Measurements from ENCODE around the gene SGTB. TPM values are rescaled to one million over a fixed set of nuclear protein-coding genes. Genes with fewer than 3 reads are reported as not detected.

Gene SGTB
- polyA plus RNA-seq, 1 donor (not counting 4 experiments of a cell fraction or from before 2014, with no cell fraction given) = 10.4 TPM

DNA sequence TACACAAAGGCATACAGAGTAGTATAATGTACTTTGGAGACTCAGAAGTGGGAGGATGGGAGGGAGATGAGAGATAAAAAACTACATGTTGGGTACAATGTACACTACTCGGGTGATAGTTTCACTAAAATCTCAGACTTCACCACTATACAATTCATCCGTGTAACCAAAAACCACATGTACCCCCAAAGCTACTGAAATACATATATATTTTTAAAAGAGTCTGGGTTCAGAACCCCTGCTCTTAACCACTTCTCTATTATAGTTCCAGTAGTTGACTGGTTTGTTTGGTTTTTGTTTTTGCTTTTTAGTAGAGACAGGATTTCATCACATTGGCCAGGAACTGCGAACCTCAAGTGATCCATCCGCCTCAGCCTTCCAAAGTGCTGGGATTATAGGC, 22.6 kb downstream of the SGTB start:
- no peak overlapping the region for H2AFZ ChIP-seq (ENCODE audit: control insufficient read depth, low read length)
- H3K4me1 ChIP-seq (ENCODE audit: control insufficient read depth, extremely low read depth, insufficient read depth, low read length) = no peaks in the 10 kb centered on the region
- H3K9ac ChIP-seq (ENCODE audit: control insufficient read depth, extremely low read depth, insufficient read depth, low read length) = no peak overlapping the region
- no peak overlapping the region for H3K4me3 ChIP-seq (ENCODE audit: control insufficient read depth in 2 of 3, extremely low read depth in 1 of 3, insufficient read depth in 2 of 3, low read depth in 1 of 3, low read length in 3 of 3)
- FAIRE-seq = no peak
- no peak overlapping the region for H3K27ac ChIP-seq (ENCODE audit: control insufficient read depth, insufficient read depth, low read length)
- H3K27me3 ChIP-seq (ENCODE audit: control insufficient read depth, extremely low read depth, insufficient read depth, low read length) = no peaks in the 10 kb centered on the region
- H3K4me2 ChIP-seq (ENCODE audit: control insufficient read depth, extremely low read depth, insufficient read depth, low read depth, low read length) = no peak overlapping the region
- TF ChIP-seq EZH2 (IDR thresholded peaks at IDR 0.05; ENCODE audit: low read length) = no peak
- TF ChIP-seq, protein P1, sequence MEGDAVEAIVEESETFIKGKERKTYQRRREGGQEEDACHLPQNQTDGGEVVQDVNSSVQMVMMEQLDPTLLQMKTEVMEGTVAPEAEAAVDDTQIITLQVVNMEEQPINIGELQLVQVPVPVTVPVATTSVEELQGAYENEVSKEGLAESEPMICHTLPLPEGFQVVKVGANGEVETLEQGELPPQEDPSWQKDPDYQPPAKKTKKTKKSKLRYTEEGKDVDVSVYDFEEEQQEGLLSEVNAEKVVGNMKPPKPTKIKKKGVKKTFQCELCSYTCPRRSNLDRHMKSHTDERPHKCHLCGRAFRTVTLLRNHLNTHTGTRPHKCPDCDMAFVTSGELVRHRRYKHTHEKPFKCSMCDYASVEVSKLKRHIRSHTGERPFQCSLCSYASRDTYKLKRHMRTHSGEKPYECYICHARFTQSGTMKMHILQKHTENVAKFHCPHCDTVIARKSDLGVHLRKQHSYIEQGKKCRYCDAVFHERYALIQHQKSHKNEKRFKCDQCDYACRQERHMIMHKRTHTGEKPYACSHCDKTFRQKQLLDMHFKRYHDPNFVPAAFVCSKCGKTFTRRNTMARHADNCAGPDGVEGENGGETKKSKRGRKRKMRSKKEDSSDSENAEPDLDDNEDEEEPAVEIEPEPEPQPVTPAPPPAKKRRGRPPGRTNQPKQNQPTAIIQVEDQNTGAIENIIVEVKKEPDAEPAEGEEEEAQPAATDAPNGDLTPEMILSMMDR (optimal IDR thresholded peaks at IDR 0.05 in 1 of 3, IDR thresholded peaks at IDR 0.05 in 1 of 3, conservative IDR thresholded peaks at IDR 0.05 in 1 of 3; ENCODE audit: extremely low read depth in 1 of 3, insufficient read depth in 2 of 3, low read length in 3 of 3) = no peak
- H3K79me2 ChIP-seq (ENCODE audit: control insufficient read depth, insufficient read depth, low read length) = no peaks in the 10 kb centered on the region
- H3K9me3 ChIP-seq (ENCODE audit: control insufficient read depth, low read depth, low read length) = no peaks in the 10 kb centered on the region
- dilution Hi-C loops (cut with MboI; ENCODE audit: extremely low pct_ligation_motif_present, low sequenced_read_pairs) = no loop called here
- H3K9me1 ChIP-seq (ENCODE audit: control insufficient read depth, extremely low read depth, insufficient read depth, low read length) = no peaks in the 10 kb centered on the region
- peaks cover 0 to 1% of the 10 kb centered on the region in 2 experiments for H3K36me3 ChIP-seq (ENCODE audit: control insufficient read depth in 2 of 2, extremely low read depth in 1 of 2, insufficient read depth in 2 of 2, low read length in 2 of 2)
- DNase-seq (ENCODE audit: low read depth, low spot score) = no peak
- H4K20me1 ChIP-seq (ENCODE audit: control insufficient read depth, extremely low read depth, insufficient read depth, low read length) = no peaks in the 10 kb centered on the region

DNA sequence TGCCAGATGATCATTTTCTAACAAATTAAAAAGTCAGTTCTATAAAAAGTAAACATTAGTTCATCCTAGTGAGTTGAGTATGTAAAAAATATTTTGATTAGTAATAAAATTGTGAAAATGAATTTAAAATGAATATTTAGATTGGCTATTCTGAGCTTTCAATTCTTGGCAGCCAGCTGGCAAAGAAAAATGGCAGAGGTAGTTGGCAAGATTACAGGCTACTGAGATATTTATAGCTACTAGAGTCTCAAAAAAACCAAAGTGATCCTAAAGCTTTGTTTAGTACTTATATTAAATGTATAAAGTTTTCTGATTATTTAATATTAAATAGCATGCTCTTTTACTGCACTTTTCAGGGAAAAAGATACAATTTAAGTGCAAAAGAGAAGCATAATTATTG, 25.0 kb downstream of the SGTB start:
- DNase-seq (ENCODE audit: low read depth, low spot score) (no peak), FAIRE-seq (no peak)
- Histone ChIP-seq H3K9ac (ENCODE audit: control insufficient read depth, extremely low read depth, insufficient read depth, low read length) (no peak overlapping the region), H3K4me3 (ENCODE audit: control insufficient read depth in 2 of 3, extremely low read depth in 1 of 3, insufficient read depth in 2 of 3, low read depth in 1 of 3, low read length in 3 of 3) (no peak overlapping the region), H4K20me1 (ENCODE audit: control insufficient read depth, extremely low read depth, insufficient read depth, low read length) (no peaks in the 10 kb centered on the region), H3K4me2 (ENCODE audit: control insufficient read depth, extremely low read depth, insufficient read depth, low read depth, low read length) (no peak overlapping the region), H3K79me2 (ENCODE audit: control insufficient read depth, insufficient read depth, low read length) (no peaks in the 10 kb centered on the region), H3K27me3 (ENCODE audit: control insufficient read depth, extremely low read depth, insufficient read depth, low read length) (no peaks in the 10 kb centered on the region), H3K36me3 (ENCODE audit: control insufficient read depth in 2 of 2, extremely low read depth in 1 of 2, insufficient read depth in 2 of 2, low read length in 2 of 2) (peaks cover 0 to 1% of the 10 kb centered on the region in 2 experiments), H3K9me3 (ENCODE audit: control insufficient read depth, low read depth, low read length) (no peaks in the 10 kb centered on the region), H3K4me1 (ENCODE audit: control insufficient read depth, extremely low read depth, insufficient read depth, low read length) (no peaks in the 10 kb centered on the region), H3K9me1 (ENCODE audit: control insufficient read depth, extremely low read depth, insufficient read depth, low read length) (no peaks in the 10 kb centered on the region), H2AFZ (ENCODE audit: control insufficient read depth, low read length) (no peak overlapping the region), H3K27ac (ENCODE audit: control insufficient read depth, insufficient read depth, low read length) (no peak overlapping the region)
- dilution Hi-C loops (cut with MboI; ENCODE audit: extremely low pct_ligation_motif_present, low sequenced_read_pairs) = no loop called here
- no peak for TF ChIP-seq EZH2 (IDR thresholded peaks at IDR 0.05; ENCODE audit: low read length)
- TF ChIP-seq, protein P1 (optimal IDR thresholded peaks at IDR 0.05 in 1 of 3, IDR thresholded peaks at IDR 0.05 in 1 of 3, conservative IDR thresholded peaks at IDR 0.05 in 1 of 3; ENCODE audit: extremely low read depth in 1 of 3, insufficient read depth in 2 of 3, low read length in 3 of 3) = no peak

Data from keratinocyte (primary cell).